MM.1S (cell line): ENCODE data around the gene ZAR1L.

Experiments used
- CTCF ChIP-seq: fragments of 300-600 bp; sonication (generic); IDR thresholded peaks from 2 replicates; pipeline ENCODE4 v1.5.1; 2016; ENCODE audit warnings: antibody characterized with exemption, low read length, mixed read lengths
- EZH2 ChIP-seq: fragments of 300-600 bp; sonication (generic); optimal IDR thresholded peaks from 2 replicates; pipeline ENCODE3; 2017; ENCODE audit warnings: low read depth, mild to moderate bottlenecking, antibody characterized with exemption, low read length, mixed read lengths
- EZH2phosphoT487 ChIP-seq: fragments of 300-600 bp; sonication (generic); IDR thresholded peaks from 2 replicates; pipeline ENCODE4 v1.6.1; 2018; ENCODE audit warnings: antibody characterized with exemption, low read length

GRCh38 chr13:32255724-32256109 is 59.4 kb downstream of the ZAR1L start:
- TF ChIP-seq CTCF (no peak), EZH2phosphoT487 (no peak), EZH2 (no peak)
